Activated T-helper 1 cell treated with anti-CD3 and anti-CD28 coated beads, Interleukin-12 subunit alpha, Interleukin-12 subunit beta, Interleukin-2, Interleukin-4 antibody, amounts not matched to agents 30 ng/mL and 10 ng/mL and 1 ng/mL, durations not matched to agents 14 hours and 24 hours and 36 hours (primary cell): ENCODE data around the gene LARGE1. TPM values are rescaled to one million over a fixed set of nuclear protein-coding genes. Genes with fewer than 3 reads are reported as not detected.

Source experiments
- DNase-seq: peaks from one replicate; pipeline ENCODE4 v3.0.0; 2021; ENCODE audit warnings: low spot score
- H3K27ac Mint-ChIP-seq: one replicate; pipeline ENCODE4 v1.8.0; 2021; ENCODE audit warnings: mild to moderate bottlenecking, mixed read lengths
- H3K27me3 Mint-ChIP-seq: one replicate; pipeline ENCODE4 v1.8.0; 2022; ENCODE audit warnings: mild to moderate bottlenecking, moderate library complexity, mixed read lengths; ENCODE audit not compliant: insufficient read depth
- H3K36me3 Mint-ChIP-seq: one replicate; pipeline ENCODE4 v1.8.0; 2021; ENCODE audit warnings: low read depth, mixed read lengths
- H3K4me1 Mint-ChIP-seq: one replicate; pipeline ENCODE4 v1.8.0; 2021; ENCODE audit warnings: low read depth, mixed read lengths
- H3K4me3 Mint-ChIP-seq: one replicate; pipeline ENCODE4 v1.8.0; 2021; ENCODE audit warnings: mild to moderate bottlenecking, moderate library complexity, mixed read lengths
- H3K9me3 Mint-ChIP-seq: one replicate; pipeline ENCODE4 v1.8.0; 2021; ENCODE audit warnings: mixed read lengths
- intact Hi-C: fragments of 100-400 bp; cut with micrococcal nuclease; formaldehyde crosslinking; loops from one replicate; pipeline ENCODE4 v1.15.1; 2024
- total RNA-seq: library from RNA; stranded (reverse); gene quantifications from 2 replicates; pipeline ENCODE4 v1.2.3, GENCODE V29; 2022

Gene LARGE1
- total RNA-seq, 1 donor from 2014 or later, result 0.10 TPM

DNA sequence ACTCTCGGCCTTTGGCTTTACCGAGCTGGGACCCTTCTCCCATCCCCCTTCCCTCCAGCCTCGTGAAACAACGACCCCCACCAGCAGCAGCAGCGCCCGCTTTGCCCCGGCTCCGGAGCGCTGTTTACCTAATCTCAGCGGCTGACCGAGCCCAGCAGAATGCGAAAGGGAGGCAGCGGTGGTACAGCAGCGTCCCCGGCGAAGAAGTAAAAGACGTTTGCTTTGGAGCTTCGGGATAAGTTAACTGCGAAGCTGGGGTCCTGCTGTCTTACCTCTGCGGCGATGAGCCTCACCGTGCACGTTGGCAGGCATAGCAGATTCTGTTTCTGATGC lies 2.0 kb upstream of the LARGE1 start:
- Mint-ChIP-seq H3K4me1 (peaks cover 6% of the 10 kb centered on the region), H3K9me3 (no peaks in the 10 kb centered on the region), H3K27me3 (peaks cover 35% of the 10 kb centered on the region), H3K36me3 (peaks cover 2% of the 10 kb centered on the region), H3K27ac (no peak overlapping the region), H3K4me3 (peak overlapping the region; percentile 42)
- no peak for DNase-seq
- intact Hi-C loops, result no loop called here

DNA sequence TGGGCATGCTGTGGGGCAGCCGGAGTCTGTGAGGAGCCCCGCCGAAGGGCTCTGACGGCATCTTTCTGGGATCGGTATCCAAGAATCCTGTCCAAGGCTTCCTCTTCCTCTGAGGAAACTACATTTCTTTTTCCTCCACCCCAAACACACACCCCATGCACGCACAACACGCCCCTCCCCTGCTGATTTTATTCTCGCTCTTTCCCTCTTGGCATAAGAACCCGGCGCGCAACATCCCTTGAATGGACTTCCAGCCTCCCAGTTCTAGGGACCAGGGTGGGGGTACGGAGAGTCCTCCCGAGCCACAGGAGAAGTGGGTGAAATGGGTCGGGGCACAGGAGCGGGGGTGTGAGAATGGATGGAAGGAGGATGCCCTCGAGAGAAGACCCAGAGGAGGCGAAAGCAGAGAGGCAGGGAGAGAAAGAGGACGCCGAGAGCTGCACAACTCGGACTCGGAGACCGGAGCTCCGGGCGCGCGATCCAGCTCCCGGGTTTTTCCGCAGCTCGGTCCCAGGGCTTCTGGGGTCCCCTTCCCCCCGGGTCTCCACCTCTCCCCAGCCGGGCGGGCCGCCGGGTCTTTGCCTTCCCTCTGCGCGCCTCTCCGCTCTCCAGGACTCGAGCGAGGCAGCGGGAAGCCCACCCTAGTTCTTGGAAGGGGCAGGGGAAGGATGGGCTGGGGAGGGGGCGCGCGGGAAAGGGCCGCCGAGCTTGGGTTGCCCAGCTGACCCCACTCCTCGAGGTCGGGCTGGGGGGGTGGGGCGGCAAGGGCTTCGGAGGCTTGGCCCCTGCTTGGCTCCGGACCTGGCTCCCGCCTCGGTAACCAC lies 1.5 kb upstream of the LARGE1 start:
- Mint-ChIP-seq H3K27ac (no peak overlapping the region), H3K4me1 (peaks cover 6% of the 10 kb centered on the region), H3K27me3 (peaks cover 35% of the 10 kb centered on the region), H3K4me3 (peak overlapping the region; percentile 61), H3K36me3 (peaks cover 2% of the 10 kb centered on the region), H3K9me3 (no peaks in the 10 kb centered on the region)
- intact Hi-C loops, result no loop called here
- DNase-seq, result no peak

DNA sequence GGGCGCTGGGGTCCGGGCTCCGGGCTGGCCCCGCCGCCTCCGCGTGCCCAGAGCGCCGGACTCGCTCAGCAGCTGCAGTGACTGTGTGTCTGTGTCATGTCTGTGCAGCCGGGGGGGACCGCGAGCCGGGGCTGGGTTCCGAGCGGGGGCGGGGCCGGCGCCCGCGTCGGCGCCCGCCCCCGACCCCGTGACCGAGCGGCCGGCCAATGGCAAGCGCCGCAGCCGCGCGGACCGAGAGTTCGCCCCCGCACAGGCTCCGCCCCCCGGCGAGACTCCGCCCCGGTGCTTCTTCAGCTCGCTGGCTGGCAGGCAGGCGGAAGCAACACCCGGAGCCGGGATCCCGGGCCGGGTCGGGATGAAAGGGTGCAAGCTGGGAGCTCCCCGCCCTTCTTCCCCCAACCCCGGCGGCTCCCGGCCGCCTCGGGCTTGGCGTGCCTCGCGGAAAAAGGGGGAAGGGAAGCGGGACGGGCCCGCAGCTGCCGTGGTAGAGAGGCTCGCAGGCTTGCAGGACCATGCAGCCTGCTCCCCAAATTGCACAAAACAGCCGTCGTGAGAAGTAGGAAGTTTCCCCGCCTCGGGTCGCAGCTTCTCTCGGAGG lies 750 bp upstream of the LARGE1 start:
- H3K36me3 Mint-ChIP-seq, result peaks cover 2% of the 10 kb centered on the region
- intact Hi-C loops, result no loop called here
- no peaks in the 10 kb centered on the region for H3K9me3 Mint-ChIP-seq
- no peak overlapping the region for H3K27ac Mint-ChIP-seq
- H3K4me3 Mint-ChIP-seq, result peak overlapping the region; percentile 61
- H3K4me1 Mint-ChIP-seq, result peaks cover 6% of the 10 kb centered on the region
- peak; percentile 69 for DNase-seq
- H3K27me3 Mint-ChIP-seq, result peaks cover 35% of the 10 kb centered on the region

DNA sequence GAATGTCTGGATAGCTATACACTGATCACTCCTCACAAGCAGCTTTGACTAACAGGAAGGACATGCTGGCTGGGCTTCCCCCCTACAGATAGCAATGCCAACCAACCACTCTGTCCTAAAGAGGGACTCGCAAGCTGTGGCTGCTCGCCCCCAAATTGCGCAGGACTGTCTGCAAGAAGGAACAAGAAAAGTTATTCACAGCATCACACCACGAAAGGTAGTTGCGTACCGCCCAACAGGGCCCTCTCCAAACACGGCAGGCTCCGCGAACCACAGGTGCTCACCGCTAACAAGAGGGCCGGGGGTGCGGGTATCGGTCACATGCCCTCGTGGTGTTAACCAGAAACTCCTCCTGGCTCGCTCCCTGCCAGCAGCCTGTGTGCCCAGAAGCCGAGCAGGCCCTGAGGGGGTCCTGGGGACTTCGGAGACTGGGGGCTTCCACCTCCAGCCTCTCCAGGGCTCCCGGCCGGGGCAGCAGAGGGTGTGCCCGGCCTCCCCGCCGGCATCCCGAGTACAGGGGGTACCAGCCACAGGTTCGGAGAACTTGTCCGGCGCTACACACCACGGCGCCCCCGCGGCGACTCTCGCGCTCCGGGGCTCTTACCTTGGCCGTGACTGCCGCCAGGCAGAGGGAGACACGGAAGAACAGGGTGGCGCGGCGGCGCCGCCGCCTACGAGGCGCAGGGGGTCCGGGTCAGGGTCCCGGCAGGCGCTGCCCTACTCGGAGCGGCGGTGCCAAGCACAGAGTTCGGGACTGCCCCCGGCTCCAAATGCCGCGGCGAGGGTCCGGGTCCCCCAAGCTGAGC lies 682 bp downstream of the LARGE1 start:
- intact Hi-C loops, result no loop called here
- Mint-ChIP-seq H3K9me3 (no peaks in the 10 kb centered on the region), H3K4me1 (peaks cover 6% of the 10 kb centered on the region), H3K4me3 (peak overlapping the region; percentile 28), H3K27me3 (peaks cover 35% of the 10 kb centered on the region), H3K36me3 (peaks cover 2% of the 10 kb centered on the region), H3K27ac (no peak overlapping the region)
- no peak for DNase-seq

DNA sequence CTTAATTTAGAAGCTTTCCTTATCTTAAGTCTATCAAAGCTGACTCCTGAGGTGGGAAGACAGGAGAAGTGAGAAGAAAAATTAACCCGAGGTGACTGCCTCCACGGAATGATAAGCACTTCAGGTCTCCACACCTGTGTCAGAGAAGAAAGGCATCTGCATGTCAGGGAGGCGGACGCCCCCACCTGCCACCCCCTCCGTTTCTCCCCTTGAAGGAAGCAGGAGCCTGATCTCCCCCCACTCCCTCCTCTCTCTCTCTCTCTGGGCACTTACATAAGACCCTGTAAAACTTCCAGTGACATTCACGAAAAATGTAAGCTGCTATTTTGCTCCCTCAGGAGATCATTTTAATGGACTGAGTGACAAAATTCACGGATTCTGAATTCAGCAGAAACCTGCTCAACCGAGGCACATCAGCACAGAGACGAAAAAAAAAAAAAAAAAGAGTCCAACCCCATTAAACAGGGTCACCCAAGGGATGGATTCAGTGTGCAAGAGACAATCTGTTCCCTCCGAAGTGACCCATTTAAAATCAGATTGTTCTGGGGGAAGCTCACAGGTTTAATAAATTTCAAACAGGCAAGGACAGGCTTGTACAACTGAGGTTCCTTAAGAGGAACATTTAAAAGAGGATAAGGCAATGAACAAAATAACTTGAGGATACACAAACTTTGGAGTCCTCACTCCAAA lies 1.5 kb downstream of the LARGE1 start:
- Mint-ChIP-seq H3K4me1 (peaks cover 6% of the 10 kb centered on the region), H3K9me3 (no peaks in the 10 kb centered on the region), H3K36me3 (peaks cover 2% of the 10 kb centered on the region), H3K27me3 (peaks cover 35% of the 10 kb centered on the region), H3K4me3 (peak overlapping the region; percentile 28), H3K27ac (no peak overlapping the region)
- intact Hi-C loops, result no loop called here
- no peak for DNase-seq

DNA sequence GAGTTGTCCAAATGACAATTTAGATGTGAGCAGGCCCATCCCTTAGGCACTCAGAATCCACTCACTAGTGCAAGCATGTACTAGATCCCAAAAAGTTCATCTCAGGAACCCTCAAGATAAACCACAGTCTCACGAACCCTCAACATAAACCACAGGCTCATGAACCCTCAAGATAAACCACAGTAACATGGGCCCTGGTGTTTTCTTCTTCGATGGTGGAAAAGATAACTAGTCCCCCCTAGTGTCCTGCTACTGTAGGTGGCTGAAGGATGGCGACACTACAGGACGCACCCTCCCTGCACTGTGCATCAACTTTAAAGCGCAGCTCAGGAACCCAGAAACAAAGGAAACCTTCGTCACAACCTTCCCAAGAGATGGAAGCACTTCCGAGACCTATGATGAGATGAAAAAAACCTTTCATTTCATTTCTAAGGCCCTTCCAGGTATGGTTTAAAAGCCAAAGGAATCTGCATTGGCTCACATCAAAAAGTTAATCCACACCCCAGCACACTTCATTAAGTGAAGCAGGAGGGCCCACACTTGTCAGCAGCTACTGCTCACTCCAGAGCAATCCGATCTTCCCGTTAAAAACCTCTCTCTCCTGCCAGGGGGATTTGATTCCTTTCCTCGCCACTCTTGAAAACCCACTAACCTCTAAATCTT lies 2.4 kb downstream of the LARGE1 start:
- no peak overlapping the region for H3K4me3 Mint-ChIP-seq
- peaks cover 26% of the 10 kb centered on the region for H3K27me3 Mint-ChIP-seq
- H3K4me1 Mint-ChIP-seq, result peaks cover 6% of the 10 kb centered on the region
- H3K27ac Mint-ChIP-seq, result no peak overlapping the region
- no peak for DNase-seq
- peaks cover 2% of the 10 kb centered on the region for H3K36me3 Mint-ChIP-seq
- intact Hi-C loops, result no loop called here
- H3K9me3 Mint-ChIP-seq, result no peaks in the 10 kb centered on the region

DNA sequence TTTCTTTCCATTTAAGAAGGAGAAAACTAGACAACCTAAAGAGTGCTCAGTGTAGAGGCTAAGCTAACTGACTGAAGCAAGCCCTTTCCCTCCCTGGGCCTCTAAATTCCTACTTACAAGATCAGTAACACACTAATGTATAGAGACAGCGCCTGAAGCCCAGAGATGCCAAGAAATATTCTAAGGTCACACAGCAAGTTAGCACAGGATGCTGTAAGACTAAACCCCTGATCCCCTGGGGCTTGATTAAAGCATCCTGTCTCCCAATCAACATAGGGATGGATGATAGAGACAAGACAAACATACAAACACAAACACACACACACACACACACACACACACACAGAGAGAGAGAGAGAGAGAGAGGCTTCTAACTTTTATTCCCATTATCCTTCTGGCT lies 5.6 kb downstream of the LARGE1 start:
- intact Hi-C loops, result no loop called here
- no peak for DNase-seq

DNA sequence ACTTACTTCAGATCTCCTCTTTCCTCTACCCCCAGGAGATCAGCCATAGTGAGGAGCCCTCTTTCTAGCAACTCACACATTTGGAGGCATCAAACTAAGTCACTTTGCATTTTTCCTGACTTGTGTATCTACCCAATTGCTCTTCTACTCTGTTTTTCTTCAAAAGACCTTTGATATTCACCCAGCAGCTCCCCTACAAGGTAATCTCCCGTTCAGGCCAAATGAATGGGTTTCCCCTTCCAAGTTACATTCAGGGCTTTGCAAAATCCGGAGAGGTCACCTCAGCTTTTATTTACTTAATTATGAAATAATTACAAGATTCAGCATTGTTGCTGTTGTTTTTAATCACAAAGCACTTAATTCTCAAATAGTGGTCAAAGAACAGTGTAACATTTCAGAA lies 6.1 kb downstream of the LARGE1 start:
- no peaks in the 10 kb centered on the region for H3K9me3 Mint-ChIP-seq
- no peak for DNase-seq
- peaks cover 11% of the 10 kb centered on the region for H3K27me3 Mint-ChIP-seq
- peaks cover 2% of the 10 kb centered on the region for H3K4me1 Mint-ChIP-seq
- H3K27ac Mint-ChIP-seq, result no peak overlapping the region
- no peaks in the 10 kb centered on the region for H3K36me3 Mint-ChIP-seq
- no peak overlapping the region for H3K4me3 Mint-ChIP-seq
- intact Hi-C loops, result no loop called here

More for the DNA sequence above, 5.6 kb downstream of the LARGE1 start:
- Mint-ChIP-seq H3K27me3 (peaks cover 14% of the 10 kb centered on the region), H3K36me3 (peaks cover 2% of the 10 kb centered on the region), H3K4me1 (peaks cover 6% of the 10 kb centered on the region), H3K27ac (no peak overlapping the region), H3K4me3 (no peak overlapping the region), H3K9me3 (no peaks in the 10 kb centered on the region)

DNA sequence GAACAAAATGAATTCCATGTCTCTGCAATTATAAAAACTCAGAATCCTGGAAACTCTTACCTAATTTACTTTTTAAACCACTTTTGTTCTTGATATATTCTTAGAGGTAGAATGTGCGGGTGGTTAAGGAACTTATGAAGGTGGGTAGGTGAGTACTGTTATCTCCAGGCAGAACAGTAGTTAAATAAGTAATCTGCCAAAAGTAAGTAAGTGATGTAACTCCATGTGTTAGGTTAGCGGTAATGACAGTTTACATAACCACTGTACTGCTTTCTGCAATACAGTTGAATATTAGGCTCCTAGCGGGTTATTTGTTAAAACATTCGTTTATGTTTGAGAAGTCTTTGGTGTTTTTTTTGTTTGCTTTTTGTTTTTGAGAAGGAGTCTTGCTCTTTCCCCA lies 7.1 kb downstream of the LARGE1 start:
- Mint-ChIP-seq H3K4me1 (no peaks in the 10 kb centered on the region), H3K4me3 (no peak overlapping the region), H3K27ac (no peak overlapping the region), H3K27me3 (peaks cover 5% of the 10 kb centered on the region), H3K9me3 (no peaks in the 10 kb centered on the region), H3K36me3 (no peaks in the 10 kb centered on the region)
- no peak for DNase-seq
- intact Hi-C loops, result no loop called here

DNA sequence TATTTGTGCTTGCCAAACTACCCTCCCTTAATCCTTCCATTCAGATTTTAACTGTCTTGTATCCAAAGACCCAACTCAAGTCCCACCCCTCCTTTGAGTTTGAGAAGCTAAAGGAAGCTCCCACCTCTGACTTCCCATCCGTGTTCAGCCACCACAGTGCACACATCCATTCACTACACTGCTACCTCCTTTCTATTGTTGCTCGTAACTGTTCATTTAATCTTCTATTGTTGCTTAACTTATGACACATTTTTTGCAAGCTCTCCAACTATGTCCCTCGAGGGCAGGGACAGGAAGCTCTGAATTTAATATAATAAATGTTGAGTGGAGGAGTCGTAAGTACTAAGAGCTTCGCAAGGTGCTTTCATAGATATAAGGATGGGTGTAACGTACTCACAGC lies 10.4 kb downstream of the LARGE1 start:
- Mint-ChIP-seq H3K27ac (no peak overlapping the region), H3K27me3 (no peaks in the 10 kb centered on the region), H3K4me3 (no peak overlapping the region), H3K4me1 (no peaks in the 10 kb centered on the region), H3K36me3 (no peaks in the 10 kb centered on the region), H3K9me3 (no peaks in the 10 kb centered on the region)
- intact Hi-C loops, result no loop called here
- DNase-seq, result no peak

DNA sequence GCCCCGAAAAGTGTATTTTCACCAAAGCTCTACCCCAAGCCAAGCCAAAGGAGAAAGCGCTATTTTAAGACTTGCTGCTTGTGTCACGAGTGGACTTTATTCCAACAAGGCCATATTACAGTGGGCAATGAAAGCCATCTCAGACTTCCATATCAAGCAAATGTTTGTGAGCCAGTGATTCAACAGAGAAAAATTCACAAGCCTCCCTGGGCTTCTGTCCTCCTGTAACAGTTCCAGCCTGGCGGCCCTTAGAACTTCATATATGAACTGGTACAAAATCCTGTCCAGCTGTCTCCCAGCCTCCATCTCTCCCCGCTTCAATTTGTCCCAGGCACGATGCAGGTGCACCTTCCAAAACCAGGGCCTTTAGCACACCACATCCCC lies 11.2 kb downstream of the LARGE1 start:
- H3K4me1 Mint-ChIP-seq, result no peaks in the 10 kb centered on the region
- H3K36me3 Mint-ChIP-seq, result no peaks in the 10 kb centered on the region
- DNase-seq, result no peak
- H3K27me3 Mint-ChIP-seq, result no peaks in the 10 kb centered on the region
- H3K4me3 Mint-ChIP-seq, result no peak overlapping the region
- no peak overlapping the region for H3K27ac Mint-ChIP-seq
- intact Hi-C loops, result no loop called here
- H3K9me3 Mint-ChIP-seq, result no peaks in the 10 kb centered on the region

DNA sequence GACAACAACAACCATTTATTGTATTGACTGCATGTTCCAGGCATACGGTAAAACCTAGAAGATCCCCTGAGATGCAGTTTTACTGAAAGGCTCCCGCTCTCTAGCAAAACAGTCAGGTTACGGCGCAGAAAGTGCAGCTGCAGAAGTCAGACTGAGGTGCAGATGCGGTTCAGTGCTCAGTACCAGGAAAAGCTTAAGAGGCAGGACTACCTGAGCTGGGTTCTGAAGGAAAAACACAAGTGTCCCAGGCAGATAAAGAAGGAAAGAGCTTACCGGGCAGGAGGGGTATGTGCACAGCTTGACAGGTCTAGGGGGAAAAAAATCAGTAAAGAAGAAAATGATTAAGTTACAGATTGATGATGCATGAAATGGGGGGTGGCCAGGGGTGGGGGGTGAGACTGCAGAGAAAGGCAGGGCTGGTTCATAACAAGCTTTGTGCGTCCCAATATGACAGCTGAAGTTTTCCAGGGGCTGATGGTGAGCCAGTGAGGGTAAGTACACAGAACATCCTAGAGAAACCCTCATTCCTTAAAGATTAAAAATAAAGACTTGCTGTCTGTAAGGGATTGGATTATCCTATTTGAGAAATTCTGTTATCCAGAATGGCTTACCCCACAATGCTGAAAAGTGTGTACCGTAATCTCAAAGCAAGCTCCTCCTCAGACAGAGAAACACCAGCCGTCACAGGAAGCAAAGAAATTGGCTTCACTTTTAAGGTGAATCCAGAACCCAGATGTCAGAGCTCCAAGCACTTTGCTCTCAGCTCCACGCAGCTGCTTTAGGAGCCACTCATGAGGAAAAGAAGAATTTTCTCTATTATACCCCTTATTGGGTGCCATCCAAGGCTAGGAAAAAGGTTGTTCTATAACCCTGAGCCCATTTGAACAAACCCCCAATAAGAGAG lies 11.9 kb downstream of the LARGE1 start:
- H3K27ac Mint-ChIP-seq, result no peak overlapping the region
- H3K27me3 Mint-ChIP-seq, result no peaks in the 10 kb centered on the region
- H3K4me1 Mint-ChIP-seq, result no peaks in the 10 kb centered on the region
- DNase-seq, result no peak
- no peaks in the 10 kb centered on the region for H3K36me3 Mint-ChIP-seq
- H3K4me3 Mint-ChIP-seq, result no peak overlapping the region
- H3K9me3 Mint-ChIP-seq, result no peaks in the 10 kb centered on the region
- intact Hi-C loops, result no loop called here
